Natural killer cell (primary cell): ENCODE results near the gene KANSL1L. TPM values are rescaled to one million over a fixed set of nuclear protein-coding genes. Genes with fewer than 3 reads are reported as not detected.
"Not testable (repeated sequence)": the region's sequence is repeated elsewhere in the genome, so short reads cannot be mapped to it uniquely, and the experiment has no call there.

ENCODE experiments used
- ATAC-seq, 3 donors: fragments of 150-1000 bp in 2 of 3; fragments of 200-7000 bp in 1 of 3; cut with Tn5 transposase; 1 replicate in 1 of 3; 2 replicates in 2 of 3; pipeline ENCODE4 v1.10.0; 2021; ENCODE audit warnings: mild to moderate bottlenecking in 2 of 3, moderate library complexity in 2 of 3
- DNase-seq, 2 donors: peaks; one replicate each; pipeline versions ENCODE4 v3.0.0 to v3.0.0-alpha.2; 2013 to 2021; ENCODE audit warnings: mixed read lengths in 1 of 2
- H3K27ac ChIP-seq: one replicate; pipeline ENCODE4 v1.5.1; 2013; ENCODE audit warnings: mild to moderate bottlenecking, low read length
- H3K27me3 ChIP-seq: one replicate; pipeline ENCODE4 v1.6.1; 2013; ENCODE audit warnings: low read length; ENCODE audit not compliant: control insufficient read depth, insufficient read depth
- H3K36me3 ChIP-seq: one replicate; pipeline ENCODE4 v1.6.1; 2013; ENCODE audit warnings: low read length; ENCODE audit not compliant: control insufficient read depth, insufficient read depth
- H3K4me1 ChIP-seq: one replicate; pipeline ENCODE4 v1.6.1; 2013; ENCODE audit warnings: low read length; ENCODE audit not compliant: control insufficient read depth, insufficient read depth
- H3K4me3 ChIP-seq: one replicate; pipeline ENCODE4 v1.5.1; 2013; ENCODE audit warnings: low read length
- H3K9me3 ChIP-seq: one replicate; pipeline ENCODE4 v1.6.1; 2013; ENCODE audit warnings: low read length; ENCODE audit not compliant: control insufficient read depth, insufficient read depth
- H3K27ac Mint-ChIP-seq, 2 donors: one replicate each; pipeline ENCODE4 v1.8.0; 2022; ENCODE audit warnings: mild to moderate bottlenecking in 2 of 2, mixed read lengths in 2 of 2, moderate library complexity in 1 of 2
- H3K27me3 Mint-ChIP-seq, 2 donors: one replicate each; pipeline ENCODE4 v1.8.0; 2022; ENCODE audit warnings: low read depth in 2 of 2, mixed read lengths in 2 of 2
- H3K36me3 Mint-ChIP-seq: one replicate; pipeline ENCODE4 v1.8.0; 2022; ENCODE audit warnings: mixed read lengths
- H3K4me1 Mint-ChIP-seq, 2 donors: one replicate each; pipeline ENCODE4 v1.8.0; 2022; ENCODE audit warnings: mixed read lengths in 2 of 2
- H3K4me3 Mint-ChIP-seq: one replicate; pipeline ENCODE4 v1.8.0; 2022; ENCODE audit warnings: mild to moderate bottlenecking, moderate library complexity, mixed read lengths
- H3K9me3 Mint-ChIP-seq, 2 donors: one replicate each; pipeline ENCODE4 v1.8.0; 2022; ENCODE audit warnings: mixed read lengths in 2 of 2
- CTCF ChIP-seq: fragments of 200-600 bp; IDR thresholded peaks from one replicate; pipeline ENCODE4 v1.8.0; 2022; ENCODE audit warnings: antibody characterized with exemption
- WGBS: methylation state at CpG from one replicate; pipeline ENCODE4 v1.1.7; 2013; ENCODE audit warnings: missing lambda C conversion rate; ENCODE audit not compliant: insufficient coverage; 5-methylcytosine and 5-hydroxymethylcytosine counted together
- intact Hi-C: fragments of 100-400 bp; cut with micrococcal nuclease; formaldehyde crosslinking; loops from one replicate; pipeline ENCODE4 v1.14.2; 2022
- total RNA-seq, 4 donors: library from RNA; stranded (reverse); fragments of 120-200 nt in 1 of 4; gene quantifications; one replicate each; pipeline versions ENCODE4 v1.2.3 to v1.2.4, GENCODE V29; 2013 to 2022

The KANSL1L gene
- total RNA-seq, 3 donors from 2014 or later (not counting 1 experiment from before 2014, with no cell fraction given) = 7.6 to 11.2 (median 9.5) TPM

GRCh38 chr2:210188755-210189154 lies 17.5 kb upstream of the KANSL1L start:
- Mint-ChIP-seq H3K4me3 (no peak overlapping the region), H3K27ac (no peak overlapping the region), H3K36me3 (peaks cover 29% of the 10 kb centered on the region), H3K4me1 (no peaks in the 10 kb centered on the region), H3K9me3 (peaks cover 11 to 12% of the 10 kb centered on the region in 2 donors), H3K27me3 (no peaks in the 10 kb centered on the region)
- no peaks in the 10 kb centered on the region for H3K36me3 ChIP-seq
- no peak for TF ChIP-seq CTCF
- intact Hi-C loops = no loop called here
- no peaks in the 10 kb centered on the region for H3K4me1 ChIP-seq
- WGBS = 30% methylated on average over 2 of the region's 2 CpGs
- DNase-seq (no peak), ATAC-seq (no peak)
- H3K4me3 ChIP-seq = no peak overlapping the region
- peaks cover 2% of the 10 kb centered on the region for H3K27me3 ChIP-seq
- H3K27ac ChIP-seq = no peak overlapping the region
- peaks cover 4% of the 10 kb centered on the region for H3K9me3 ChIP-seq

GRCh38 chr2:210188190-210188589 lies 17.0 kb upstream of the KANSL1L start:
- Histone ChIP-seq H3K27ac (no peak overlapping the region), H3K36me3 (no peaks in the 10 kb centered on the region), H3K27me3 (peaks cover 1% of the 10 kb centered on the region), H3K4me3 (no peak overlapping the region), H3K9me3 (peaks cover 4% of the 10 kb centered on the region), H3K4me1 (no peaks in the 10 kb centered on the region)
- intact Hi-C loops = no loop called here
- WGBS = 74% methylated on average over 2 of the region's 3 CpGs
- no peaks in the 10 kb centered on the region for H3K4me1 Mint-ChIP-seq
- peaks cover 12 to 14% of the 10 kb centered on the region in 2 donors for H3K9me3 Mint-ChIP-seq
- no peak overlapping the region for H3K27ac Mint-ChIP-seq
- peaks cover 34% of the 10 kb centered on the region for H3K36me3 Mint-ChIP-seq
- ATAC-seq (no peak), DNase-seq (no peak)
- no peaks in the 10 kb centered on the region for H3K27me3 Mint-ChIP-seq
- no peak for TF ChIP-seq CTCF
- H3K4me3 Mint-ChIP-seq = no peak overlapping the region

- H3K9me3 ChIP-seq, H3K27ac Mint-ChIP-seq, H3K36me3 ChIP-seq, ATAC-seq, H3K27ac ChIP-seq, H3K27me3 ChIP-seq, H3K4me1 Mint-ChIP-seq, DNase-seq, H3K4me1 ChIP-seq, H3K4me3 ChIP-seq, intact Hi-C loops, H3K4me3 Mint-ChIP-seq: not testable (repeated sequence)
- peaks cover 42% of the 10 kb centered on the region for H3K36me3 Mint-ChIP-seq
- peaks cover 0 to 12% of the 10 kb centered on the region in 2 donors for H3K27me3 Mint-ChIP-seq
- peaks cover 12 to 14% of the 10 kb centered on the region in 2 donors for H3K9me3 Mint-ChIP-seq
- no CpG with 5 or more reads among the region's 1 CpG for WGBS
Observed at GRCh38 chr2:210183936-210184335, 12.7 kb upstream of the KANSL1L start.

- intact Hi-C loops, ATAC-seq, H3K4me1 ChIP-seq, H3K4me1 Mint-ChIP-seq, H3K4me3 ChIP-seq, H3K4me3 Mint-ChIP-seq, H3K27ac ChIP-seq, H3K36me3 ChIP-seq, H3K9me3 ChIP-seq, H3K27me3 ChIP-seq, H3K27ac Mint-ChIP-seq: not testable (repeated sequence)
- Mint-ChIP-seq H3K36me3 (peaks cover 42% of the 10 kb centered on the region), H3K27me3 (peaks cover 0 to 19% of the 10 kb centered on the region in 2 donors), H3K9me3 (peaks cover 12 to 14% of the 10 kb centered on the region in 2 donors)
- 78% methylated on average over 12 of the region's 12 CpGs for WGBS
- peak in 1 of 2 donors; percentile 40 for DNase-seq
Observed at GRCh38 chr2:210181606-210182088, 10.4 kb upstream of the KANSL1L start.

GRCh38 chr2:210181033-210181605 lies 9.9 kb upstream of the KANSL1L start:
- intact Hi-C loops, H3K4me3 ChIP-seq, DNase-seq, H3K4me1 ChIP-seq, H3K4me1 Mint-ChIP-seq, H3K27ac ChIP-seq, H3K27ac Mint-ChIP-seq, H3K4me3 Mint-ChIP-seq, H3K27me3 ChIP-seq, H3K9me3 ChIP-seq, ATAC-seq, H3K36me3 ChIP-seq: not testable (repeated sequence)
- Mint-ChIP-seq H3K9me3 (peaks cover 10 to 14% of the 10 kb centered on the region in 2 donors), H3K36me3 (peaks cover 37% of the 10 kb centered on the region), H3K27me3 (peaks cover 0 to 19% of the 10 kb centered on the region in 2 donors)
- 72% methylated on average over 3 of the region's 3 CpGs for WGBS
